ENCODE results near the gene MOGAT3.

Gene MOGAT3

GRCh38 chr7:101151908-101152651 lies 48.8 kb downstream of the MOGAT3 start:
- Histone ChIP-seq H3K36me3 (ENCODE audit: control insufficient read depth, insufficient read depth, low read length) (no peaks in the 10 kb centered on the region), H3K9me3 (ENCODE audit: control insufficient read depth, low read length) (no peaks in the 10 kb centered on the region), H3K27ac (ENCODE audit: insufficient read depth, low read length, poor library complexity, severe bottlenecking) (no peak overlapping the region), H3K4me3 (ENCODE audit: insufficient read depth, low read depth, low read length, poor library complexity, severe bottlenecking) (no peak overlapping the region), H3K27me3 (replicated peaks; ENCODE audit: control insufficient read depth, insufficient read depth, low read length, poor library complexity, severe bottlenecking) (no peaks in the 10 kb centered on the region), H3K4me1 (ENCODE audit: control insufficient read depth, insufficient read depth, low read length, poor library complexity, severe bottlenecking) (peaks cover 18% of the 10 kb centered on the region)
- DNase-seq = no peak

Data from effector memory CD4-positive, alpha-beta T cell (primary cell).